ENCODE data around the gene SMG6.
"Not testable (repeated sequence)": the region's sequence is repeated elsewhere in the genome, so short reads cannot be mapped to it uniquely, and the experiment has no call there.

SMG6 gene

GRCh38 chr17:2204393-2204792 lies 99.2 kb downstream of the SMG6 start:
- no peak overlapping the region for H3K27ac ChIP-seq
- no peak for TF ChIP-seq CTCF (conservative IDR thresholded peaks at IDR 0.05)

GRCh38 chr17:2203818-2204217 lies 99.8 kb downstream of the SMG6 start:
- TF ChIP-seq CTCF (conservative IDR thresholded peaks at IDR 0.05): no peak
- H3K27ac ChIP-seq: no peak overlapping the region

GRCh38 chr17:2202996-2203575 lies 100.5 kb downstream of the SMG6 start:
- H3K27ac ChIP-seq: no peak overlapping the region
- TF ChIP-seq CTCF (conservative IDR thresholded peaks at IDR 0.05): no peak

- H3K27ac ChIP-seq: no peak overlapping the region
- no peak for TF ChIP-seq CTCF (conservative IDR thresholded peaks at IDR 0.05)
Measured at GRCh38 chr17:2202302-2202995, 101.1 kb downstream of the SMG6 start.

- H3K27ac ChIP-seq: not testable (repeated sequence)
Measured at GRCh38 chr17:2199386-2199785, 104.2 kb downstream of the SMG6 start.

- no peak for TF ChIP-seq CTCF (conservative IDR thresholded peaks at IDR 0.05)
- H3K27ac ChIP-seq: no peak overlapping the region
Measured at GRCh38 chr17:2198927-2199326, 104.7 kb downstream of the SMG6 start.

- TF ChIP-seq CTCF (conservative IDR thresholded peaks at IDR 0.05): no peak
Measured at GRCh38 chr17:2197271-2197670, 106.3 kb downstream of the SMG6 start.

GRCh38 chr17:2195729-2196128 lies 107.9 kb downstream of the SMG6 start:
- H3K27ac ChIP-seq: no peak overlapping the region
- no peak for TF ChIP-seq CTCF (conservative IDR thresholded peaks at IDR 0.05)

More at GRCh38 chr17:2197271-2197670, 106.3 kb downstream of the SMG6 start:
- no peak overlapping the region for H3K27ac ChIP-seq
